Vagina (tissue), 2 donors: Measurements from ENCODE around the gene TMEM270. TPM values are rescaled to one million over a fixed set of nuclear protein-coding genes. Genes with fewer than 3 reads are reported as not detected.

Experiments used
- DNase-seq, 2 donors: peaks; one replicate each; pipeline ENCODE4 v3.0.0-alpha.2; 2017; ENCODE audit errors: extremely low spot score in 2 of 2
- H3K27ac ChIP-seq: fragments of 200-600 bp; sonication (generic); one replicate; pipeline ENCODE4 v1.5.1; 2019
- H3K27me3 ChIP-seq: fragments of 200-600 bp; sonication (generic); one replicate; pipeline ENCODE4 v1.5.1; 2019
- H3K36me3 ChIP-seq, 2 donors: fragments of 200-600 bp; sonication (generic); one replicate each; pipeline ENCODE4 v1.5.1; 2017 to 2019
- H3K4me1 ChIP-seq: fragments of 200-600 bp; sonication (generic); one replicate; pipeline ENCODE4 v1.5.1; 2019
- H3K4me3 ChIP-seq, 2 donors: fragments of 200-600 bp; sonication (generic); 1 replicate in 1 of 2; 2 replicates in 1 of 2; pipeline ENCODE4 v1.5.1; 2016 to 2019
- H3K9me3 ChIP-seq: fragments of 200-600 bp; sonication (generic); one replicate; pipeline ENCODE4 v1.5.1; 2019
- POLR2A ChIP-seq, 2 donors: fragments of 450-650 bp; IDR thresholded peaks; one replicate each; pipeline ENCODE4 v1.6.1; 2017; ENCODE audit warnings: antibody characterized with exemption in 2 of 2, mild to moderate bottlenecking in 2 of 2, moderate library complexity in 2 of 2
- POLR2AphosphoS5 ChIP-seq, 2 donors: sonication (generic); formaldehyde crosslinking; IDR thresholded peaks; one replicate each; pipeline ENCODE4 v1.9.0; 2017; ENCODE audit warnings: antibody characterized with exemption in 2 of 2, mild to moderate bottlenecking in 2 of 2, low read depth in 1 of 2; ENCODE audit not compliant: insufficient read depth in 1 of 2
- intact Hi-C: fragments of 100-400 bp; cut with DNase I; formaldehyde crosslinking; loops from one replicate; pipeline ENCODE4 v1.15.1; 2023
- total RNA-seq: library from RNA; depleted of rRNA; stranded (reverse); fragments of >200 nt; gene quantifications from one replicate; pipeline ENCODE4 v1.2.3, GENCODE V29; 2016
- TF ChIP-seq, protein P1 (sequence below), 3 experiments: fragments of 450-650 bp in 2 of 3; fragments of 200-600 bp in 1 of 3; sonication (generic) in 1 of 3; IDR thresholded peaks; one replicate each; pipeline ENCODE4 v1.5.1; 2017 to 2019; ENCODE audit warnings: antibody characterized with exemption in 3 of 3, mild to moderate bottlenecking in 2 of 3, moderate library complexity in 2 of 3

Gene TMEM270
- total RNA-seq, 1 donor from 2014 or later: not detected

- Histone ChIP-seq H3K27me3 (no peaks in the 10 kb centered on the region), H3K4me1 (peaks cover 45% of the 10 kb centered on the region), H3K9me3 (no peaks in the 10 kb centered on the region), H3K36me3 (no peaks in the 10 kb centered on the region), H3K27ac (peak overlapping the region; percentile 82), H3K4me3 (no peak overlapping the region)
- intact Hi-C loops: no loop called here
- DNase-seq: no peak
- TF ChIP-seq POLR2AphosphoS5 (IDR thresholded peaks at IDR 0.05; ENCODE audit: insufficient read depth in 1 of 2, low read depth in 1 of 2): no peak
- TF ChIP-seq, protein P1, sequence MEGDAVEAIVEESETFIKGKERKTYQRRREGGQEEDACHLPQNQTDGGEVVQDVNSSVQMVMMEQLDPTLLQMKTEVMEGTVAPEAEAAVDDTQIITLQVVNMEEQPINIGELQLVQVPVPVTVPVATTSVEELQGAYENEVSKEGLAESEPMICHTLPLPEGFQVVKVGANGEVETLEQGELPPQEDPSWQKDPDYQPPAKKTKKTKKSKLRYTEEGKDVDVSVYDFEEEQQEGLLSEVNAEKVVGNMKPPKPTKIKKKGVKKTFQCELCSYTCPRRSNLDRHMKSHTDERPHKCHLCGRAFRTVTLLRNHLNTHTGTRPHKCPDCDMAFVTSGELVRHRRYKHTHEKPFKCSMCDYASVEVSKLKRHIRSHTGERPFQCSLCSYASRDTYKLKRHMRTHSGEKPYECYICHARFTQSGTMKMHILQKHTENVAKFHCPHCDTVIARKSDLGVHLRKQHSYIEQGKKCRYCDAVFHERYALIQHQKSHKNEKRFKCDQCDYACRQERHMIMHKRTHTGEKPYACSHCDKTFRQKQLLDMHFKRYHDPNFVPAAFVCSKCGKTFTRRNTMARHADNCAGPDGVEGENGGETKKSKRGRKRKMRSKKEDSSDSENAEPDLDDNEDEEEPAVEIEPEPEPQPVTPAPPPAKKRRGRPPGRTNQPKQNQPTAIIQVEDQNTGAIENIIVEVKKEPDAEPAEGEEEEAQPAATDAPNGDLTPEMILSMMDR (IDR thresholded peaks at IDR 0.05): no peak
- no peak for TF ChIP-seq POLR2A (IDR thresholded peaks at IDR 0.05)
These were observed 24.5 kb downstream of the TMEM270 start for GRCh38 chr7:73885433-73885974.

GRCh38 chr7:73885975-73886798 is 25.2 kb downstream of the TMEM270 start:
- Histone ChIP-seq H3K27ac (peak overlapping the region; percentile 82), H3K4me1 (peaks cover 45% of the 10 kb centered on the region), H3K36me3 (no peaks in the 10 kb centered on the region), H3K9me3 (no peaks in the 10 kb centered on the region), H3K27me3 (no peaks in the 10 kb centered on the region), H3K4me3 (no peak overlapping the region)
- DNase-seq: no peak
- intact Hi-C loops: no loop called here
- TF ChIP-seq POLR2AphosphoS5 (IDR thresholded peaks at IDR 0.05; ENCODE audit: insufficient read depth in 1 of 2, low read depth in 1 of 2): peak; percentile 14 to 52
- TF ChIP-seq, protein P1 (IDR thresholded peaks at IDR 0.05): no peak

- H3K27me3 ChIP-seq: no peaks in the 10 kb centered on the region
- no peak for DNase-seq
- H3K27ac ChIP-seq: peak overlapping the region; percentile 82
- H3K4me1 ChIP-seq: peaks cover 51% of the 10 kb centered on the region
- TF ChIP-seq, protein P1 (IDR thresholded peaks at IDR 0.05): no peak
- no peak for TF ChIP-seq POLR2A (IDR thresholded peaks at IDR 0.05)
- TF ChIP-seq POLR2AphosphoS5 (IDR thresholded peaks at IDR 0.05; ENCODE audit: insufficient read depth in 1 of 2, low read depth in 1 of 2): no peak
- intact Hi-C loops: no loop called here
- H3K36me3 ChIP-seq: no peaks in the 10 kb centered on the region
- no peak overlapping the region for H3K4me3 ChIP-seq
- H3K9me3 ChIP-seq: no peaks in the 10 kb centered on the region
These were observed 26.8 kb downstream of the TMEM270 start for GRCh38 chr7:73887762-73888161.

GRCh38 chr7:73888959-73889358 is 28.0 kb downstream of the TMEM270 start:
- TF ChIP-seq POLR2A (IDR thresholded peaks at IDR 0.05) (no peak), POLR2AphosphoS5 (IDR thresholded peaks at IDR 0.05; ENCODE audit: insufficient read depth in 1 of 2, low read depth in 1 of 2) (no peak)
- TF ChIP-seq, protein P1 (IDR thresholded peaks at IDR 0.05): no peak
- Histone ChIP-seq H3K27me3 (no peaks in the 10 kb centered on the region), H3K9me3 (no peaks in the 10 kb centered on the region), H3K4me3 (no peak overlapping the region), H3K4me1 (peaks cover 63% of the 10 kb centered on the region), H3K27ac (no peak overlapping the region), H3K36me3 (no peaks in the 10 kb centered on the region)
- DNase-seq: no peak
- intact Hi-C loops: no loop called here
